Lower leg skin (tissue), 4 donors: ENCODE measurements around the gene ZFHX3. TPM values are rescaled to one million over a fixed set of nuclear protein-coding genes. Genes with fewer than 3 reads are reported as not detected.
"Not testable (repeated sequence)": the region's sequence is repeated elsewhere in the genome, so short reads cannot be mapped to it uniquely, and the experiment has no call there.

Source experiments
- DNase-seq, 2 donors: peaks; one replicate each; pipeline ENCODE4 v3.0.0-alpha.2; 2019; ENCODE audit warnings: low spot score in 2 of 2
- H3K4me3 ChIP-seq: fragments of 200-600 bp; sonication (generic); 2 replicates; pipeline ENCODE4 v1.5.1; 2017; ENCODE audit warnings: mild to moderate bottlenecking, low read depth; ENCODE audit not compliant: poor library complexity, severe bottlenecking
- CTCF ChIP-seq, 3 donors: fragments of 450-650 bp; IDR thresholded peaks; one replicate each; pipeline ENCODE4 v1.5.1; 2016; ENCODE audit warnings: antibody characterized with exemption in 3 of 3, mild to moderate bottlenecking in 3 of 3, moderate library complexity in 2 of 3
- POLR2A ChIP-seq, 2 donors: fragments of 450-650 bp; IDR thresholded peaks; one replicate each; pipeline ENCODE4 v1.6.1; 2016 to 2017; ENCODE audit warnings: antibody characterized with exemption in 2 of 2, mild to moderate bottlenecking in 1 of 2, moderate library complexity in 1 of 2
- WGBS, 2 donors: methylation state at CpG; one replicate each; pipeline ENCODE4 v1.1.5; 2018; 5-methylcytosine and 5-hydroxymethylcytosine counted together
- intact Hi-C: fragments of 100-400 bp; cut with DNase I; formaldehyde crosslinking; loops from one replicate; pipeline ENCODE4 v1.15.0; 2023; ENCODE audit warnings: low total_unique reads
- total RNA-seq, 4 donors: library from RNA; depleted of rRNA; stranded (reverse); fragments of >200 nt; gene quantifications; one replicate each; pipeline ENCODE4 v1.1.0, GENCODE V29; 2016

The ZFHX3 gene
- total RNA-seq, 4 donors from 2014 or later, result 3.4 to 14.9 (median 10.0) TPM

- WGBS, 2 donors, result 95% methylated on average over 6 of the region's 6 CpGs
- no peak overlapping the region for H3K4me3 ChIP-seq
- peak in 1 of 2 donors; percentile 28 for DNase-seq
- no peak for TF ChIP-seq CTCF (IDR thresholded peaks at IDR 0.05)
- TF ChIP-seq POLR2A (IDR thresholded peaks at IDR 0.05), result no peak
- intact Hi-C loops, result no loop called here
Observed at GRCh38 chr16:72991644-72992043, 56.3 kb downstream of the ZFHX3 start.

- TF ChIP-seq CTCF (IDR thresholded peaks at IDR 0.05), result no peak
- no peak for TF ChIP-seq POLR2A (IDR thresholded peaks at IDR 0.05)
- WGBS, 2 donors, result 87 to 94% methylated on average over 2 of the region's 2 CpGs
- H3K4me3 ChIP-seq, result no peak overlapping the region
- DNase-seq, result peak in 1 of 2 donors; percentile 2
- intact Hi-C loops, result no loop called here
Observed at GRCh38 chr16:72991211-72991610, 56.7 kb downstream of the ZFHX3 start.

- H3K4me3 ChIP-seq, result no peak overlapping the region
- TF ChIP-seq POLR2A (IDR thresholded peaks at IDR 0.05) (no peak), CTCF (IDR thresholded peaks at IDR 0.05) (no peak)
- WGBS, 2 donors, result 76 to 82% methylated on average over 14 of the region's 14 CpGs
- peak in 1 of 2 donors; percentile 78 for DNase-seq
- intact Hi-C loops, result no loop called here
Observed at GRCh38 chr16:72990571-72990970, 57.4 kb downstream of the ZFHX3 start.

- peak; percentile 92 to 95 for DNase-seq
- H3K4me3 ChIP-seq, result no peak overlapping the region
- intact Hi-C loops, result no loop called here
- TF ChIP-seq CTCF (IDR thresholded peaks at IDR 0.05), result no peak
- WGBS, 2 donors, result 11 to 12% methylated on average over 19 of the region's 19 CpGs
Observed at GRCh38 chr16:72989579-72990551, 58.1 kb downstream of the ZFHX3 start.

GRCh38 chr16:72989203-72989578 is 58.7 kb downstream of the ZFHX3 start:
- WGBS, 2 donors, result 56 to 60% methylated on average over 7 of the region's 7 CpGs
- H3K4me3 ChIP-seq, intact Hi-C loops: not testable (repeated sequence)
- peak in 1 of 2 donors; percentile 71 for DNase-seq

GRCh38 chr16:72988569-72988968 is 59.4 kb downstream of the ZFHX3 start:
- WGBS, 2 donors, result 44 to 64% methylated on average over 1 of the region's 1 CpG
- intact Hi-C loops, result no loop called here
- no peak overlapping the region for H3K4me3 ChIP-seq
- DNase-seq, result no peak
- no peak for TF ChIP-seq CTCF (IDR thresholded peaks at IDR 0.05)
- no peak for TF ChIP-seq POLR2A (IDR thresholded peaks at IDR 0.05)
